Gastroesophageal sphincter (tissue), 3 donors: Measurements from ENCODE around the gene PPP6R3.

Experiments
- CTCF ChIP-seq, 4 experiments: fragments of 200-600 bp in 2 of 4; fragments of 450-650 bp in 2 of 4; sonication (generic) in 1 of 4; IDR thresholded peaks; one replicate each; pipeline ENCODE4 v1.5.1; 2017 to 2019; ENCODE audit warnings: antibody characterized with exemption in 4 of 4, mild to moderate bottlenecking in 2 of 4, moderate library complexity in 2 of 4
- EP300 ChIP-seq: sonication (generic); formaldehyde crosslinking; IDR thresholded peaks from one replicate; pipeline ENCODE4 v1.6.1; 2017; ENCODE audit warnings: antibody characterized with exemption, mild to moderate bottlenecking
- POLR2A ChIP-seq, 2 donors: fragments of 450-650 bp; IDR thresholded peaks; one replicate each; pipeline ENCODE4 v1.6.1; 2017; ENCODE audit warnings: antibody characterized with exemption in 2 of 2, mild to moderate bottlenecking in 2 of 2, moderate library complexity in 1 of 2
- POLR2AphosphoS5 ChIP-seq: sonication (generic); formaldehyde crosslinking; IDR thresholded peaks from one replicate; pipeline ENCODE4 v1.6.1; 2017; ENCODE audit warnings: antibody characterized with exemption

GRCh38 chr11:68504432-68505066 is 44.0 kb downstream of the PPP6R3 start:
- no peak for TF ChIP-seq CTCF (IDR thresholded peaks at IDR 0.05)
- TF ChIP-seq POLR2A (IDR thresholded peaks at IDR 0.05): no peak
- TF ChIP-seq POLR2AphosphoS5: no peak
- TF ChIP-seq EP300: no peak
